Right lobe of liver (tissue), 6 donors: ENCODE data around the gene TTC23. TPM values are rescaled to one million over a fixed set of nuclear protein-coding genes. Genes with fewer than 3 reads are reported as not detected.
A peak's percentile ranks its signal among the peaks of the same experiment; 100 is the strongest.

Experiments used
- ATAC-seq, 4 donors: fragments of 200-7000 bp; cut with Tn5 transposase; one replicate each; pipeline ENCODE4 v1.9.1; 2020; ENCODE audit warnings: mild to moderate bottlenecking in 4 of 4, moderate library complexity in 4 of 4
- DNase-seq, 3 donors: peaks; one replicate each; pipeline ENCODE4 v3.0.0-alpha.2; 2020
- H3K27ac ChIP-seq, 3 donors: fragments of 200-600 bp; one replicate each; pipeline ENCODE4 v1.8.0; 2022
- H3K27me3 ChIP-seq, 2 donors: fragments of 200-600 bp; one replicate each; pipeline ENCODE4 v1.8.0; 2022
- H3K36me3 ChIP-seq, 4 donors: fragments of 200-600 bp; sonication (generic) in 1 of 4; one replicate each; pipeline versions ENCODE4 v1.5.1 to v1.8.0; 2017 to 2022; ENCODE audit warnings: control low read depth in 1 of 4
- H3K4me1 ChIP-seq, 4 donors: fragments of 200-600 bp; sonication (generic) in 1 of 4; one replicate each; pipeline versions ENCODE4 v1.5.1 to v1.8.0; 2017 to 2022; ENCODE audit warnings: control low read depth in 1 of 4
- H3K4me3 ChIP-seq, 3 donors: fragments of 200-600 bp; one replicate each; pipeline ENCODE4 v1.8.0; 2022
- H3K9me3 ChIP-seq, 4 donors: fragments of 200-600 bp; sonication (generic) in 1 of 4; one replicate each; pipeline versions ENCODE4 v1.5.1 to v1.8.0; 2017 to 2022; ENCODE audit warnings: control low read depth in 1 of 4
- CTCF ChIP-seq, 4 donors: fragments of 200-600 bp in 3 of 4; fragments of 450-650 bp in 1 of 4; IDR thresholded peaks; one replicate each; pipeline versions ENCODE4 v1.5.1 to v1.8.0; 2016 to 2022; ENCODE audit warnings: antibody characterized with exemption in 4 of 4, mild to moderate bottlenecking in 2 of 4
- POLR2A ChIP-seq: fragments of 450-650 bp; IDR thresholded peaks from one replicate; pipeline ENCODE4 v1.6.1; 2017; ENCODE audit warnings: antibody characterized with exemption, mild to moderate bottlenecking
- WGBS: methylation state at CpG from one replicate; pipeline ENCODE4 v1.1.6; 2018; ENCODE audit warnings: low coverage, low lambda C conversion rate; ENCODE audit not compliant: insufficient coverage; ENCODE audit errors: missing lambda C conversion rate; 5-methylcytosine and 5-hydroxymethylcytosine counted together
- intact Hi-C, 2 donors: fragments of 100-400 bp; cut with DNase I; formaldehyde crosslinking; loops; one replicate each; pipeline versions ENCODE4 v1.11.2 to v1.14.1; 2022
- total RNA-seq, 6 experiments: library from RNA; depleted of rRNA in 2 of 6; stranded (reverse); fragments of >200 nt in 2 of 6; fragmentation: NEBNext Ultra II Directional in 3 of 6; extraction: Animal tissue kit (Norgen Biotek cat#: 25700) in 3 of 6; gene quantifications; one replicate each; pipeline versions ENCODE4 v1.1.0 to v1.2.4, GENCODE V29; 2016 to 2023
- donor health status: DM: no; HTN: yes; CAD: no.
- donor health status: DM: no; HTN: no; CAD: no.
- donor health status: DM: no; HTN: no; CAD: no.
- donor health status: DM: no; HTN: yes; CAD: no.
- donor health status: DM: no; HTN: yes; CAD: no.

TTC23 gene
- total RNA-seq, 6 experiments from 2014 or later = 6.1 to 18.4 (median 9.1) TPM

- Histone ChIP-seq H3K9me3 (no peaks in the 10 kb centered on the region), H3K27ac (no peak overlapping the region), H3K36me3 (no peaks in the 10 kb centered on the region), H3K4me1 (peaks cover 0 to 10% (median 3%) of the 10 kb centered on the region in 4 donors), H3K4me3 (no peak overlapping the region), H3K27me3 (no peaks in the 10 kb centered on the region)
- TF ChIP-seq CTCF (IDR thresholded peaks at IDR 0.05) = no peak
- no peak for TF ChIP-seq POLR2A
- DNase-seq = no peak
- intact Hi-C loops = no loop called here
- no CpG with 5 or more reads among the region's 4 CpGs for WGBS
- ATAC-seq = peak in 1 of 4 donors; percentile 2
These were observed 117.3 kb downstream of the TTC23 start for GRCh38 chr15:99132122-99132521.

- Histone ChIP-seq H3K9me3 (no peaks in the 10 kb centered on the region), H3K4me1 (peaks cover 0 to 10% (median 3%) of the 10 kb centered on the region in 4 donors), H3K4me3 (no peak overlapping the region), H3K27ac (no peak overlapping the region), H3K27me3 (no peaks in the 10 kb centered on the region), H3K36me3 (no peaks in the 10 kb centered on the region)
- intact Hi-C loops = no loop called here
- TF ChIP-seq POLR2A (no peak), CTCF (IDR thresholded peaks at IDR 0.05) (no peak)
- ATAC-seq = peak; percentile 98 to 99 (median 99)
- DNase-seq = peak; percentile 87 to 91 (median 88)
- WGBS = 20% methylated on average over 1 of the region's 25 CpGs
These were observed 117.8 kb downstream of the TTC23 start for GRCh38 chr15:99131441-99132023.

- DNase-seq (peak in 1 of 3 donors; percentile 46), ATAC-seq (no peak)
- Histone ChIP-seq H3K4me3 (no peak overlapping the region), H3K27me3 (no peaks in the 10 kb centered on the region), H3K4me1 (peaks cover 0 to 10% (median 3%) of the 10 kb centered on the region in 4 donors), H3K27ac (no peak overlapping the region), H3K36me3 (no peaks in the 10 kb centered on the region), H3K9me3 (no peaks in the 10 kb centered on the region)
- 96% methylated on average over 25 of the region's 30 CpGs for WGBS
- intact Hi-C loops = no loop called here
- TF ChIP-seq CTCF (IDR thresholded peaks at IDR 0.05) (no peak), POLR2A (no peak)
These were observed 118.5 kb downstream of the TTC23 start for GRCh38 chr15:99130765-99131440.

GRCh38 chr15:99130314-99130713 is 119.1 kb downstream of the TTC23 start:
- Histone ChIP-seq H3K27me3 (no peaks in the 10 kb centered on the region), H3K4me1 (peaks cover 0 to 10% (median 3%) of the 10 kb centered on the region in 4 donors), H3K36me3 (no peaks in the 10 kb centered on the region), H3K27ac (no peak overlapping the region), H3K4me3 (no peak overlapping the region), H3K9me3 (no peaks in the 10 kb centered on the region)
- intact Hi-C loops = no loop called here
- ATAC-seq (no peak), DNase-seq (peak in 1 of 3 donors; percentile 15)
- WGBS = 63% methylated on average over 13 of the region's 13 CpGs
- no peak for TF ChIP-seq CTCF (IDR thresholded peaks at IDR 0.05)
- TF ChIP-seq POLR2A = no peak
